Nephron (organoid): Measurements from ENCODE around the gene NIP7.
A peak's percentile ranks its signal among the peaks of the same experiment; 100 is the strongest.

Source experiments
- H3K27ac Mint-ChIP-seq, 3 experiments: 2 replicates each; pipeline ENCODE4 v1.8.0; 2020; ENCODE audit warnings: mixed read lengths in 3 of 3, mild to moderate bottlenecking in 2 of 3, moderate library complexity in 1 of 3
- H3K27me3 Mint-ChIP-seq: 2 replicates; pipeline ENCODE4 v1.8.0; 2021; ENCODE audit warnings: low read depth, mild to moderate bottlenecking, moderate library complexity, mixed read lengths
- H3K36me3 Mint-ChIP-seq: 2 replicates; pipeline ENCODE4 v1.8.0; 2020; ENCODE audit warnings: low read depth, mixed read lengths
- H3K4me1 Mint-ChIP-seq: 2 replicates; pipeline ENCODE4 v1.8.0; 2020; ENCODE audit warnings: mixed read lengths
- H3K4me3 Mint-ChIP-seq, 3 experiments: 2 replicates each; pipeline ENCODE4 v1.8.0; 2020; ENCODE audit warnings: mild to moderate bottlenecking in 3 of 3, mixed read lengths in 3 of 3, moderate library complexity in 2 of 3
- H3K9me3 Mint-ChIP-seq: 2 replicates; pipeline ENCODE4 v1.8.0; 2020; ENCODE audit warnings: mixed read lengths
- TF ChIP-seq, protein P1 (sequence below), 3 experiments: fragments of 200-600 bp; sonication (generic); IDR thresholded peaks; one replicate each; pipeline ENCODE4 v1.5.0; 2021; ENCODE audit warnings: antibody characterized with exemption in 3 of 3; ENCODE audit not compliant: unreplicated experiment in 3 of 3

NIP7 gene

DNA sequence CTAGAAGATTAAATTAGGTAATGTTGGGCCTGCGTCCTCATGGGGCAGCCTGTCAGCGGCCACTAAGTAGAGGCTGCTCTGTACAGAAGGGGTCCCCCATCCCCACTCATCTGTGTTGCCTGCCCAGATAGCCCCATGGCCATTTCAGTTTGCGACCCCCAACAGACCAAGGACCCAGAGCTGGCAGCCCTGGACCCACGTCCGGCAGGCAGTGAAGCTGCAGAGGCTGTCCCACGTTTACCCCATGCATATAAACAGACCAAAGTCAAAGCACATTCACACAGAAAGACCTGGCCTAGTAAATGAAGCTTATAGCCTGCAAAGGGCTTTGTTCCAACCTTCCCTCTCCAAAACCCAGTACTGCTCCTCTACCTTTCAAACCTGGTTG lies 13.8 kb upstream of the NIP7 start:
- H3K27ac Mint-ChIP-seq = peak overlapping the region in 2 of 3 experiments; percentile 62 to 92
- H3K4me1 Mint-ChIP-seq = peaks cover 25% of the 10 kb centered on the region
- no peaks in the 10 kb centered on the region for H3K27me3 Mint-ChIP-seq
- no peaks in the 10 kb centered on the region for H3K9me3 Mint-ChIP-seq
- peaks cover 49% of the 10 kb centered on the region for H3K36me3 Mint-ChIP-seq
- H3K4me3 Mint-ChIP-seq = peak overlapping the region in 1 of 3 experiments; percentile 29
- TF ChIP-seq, protein P1, sequence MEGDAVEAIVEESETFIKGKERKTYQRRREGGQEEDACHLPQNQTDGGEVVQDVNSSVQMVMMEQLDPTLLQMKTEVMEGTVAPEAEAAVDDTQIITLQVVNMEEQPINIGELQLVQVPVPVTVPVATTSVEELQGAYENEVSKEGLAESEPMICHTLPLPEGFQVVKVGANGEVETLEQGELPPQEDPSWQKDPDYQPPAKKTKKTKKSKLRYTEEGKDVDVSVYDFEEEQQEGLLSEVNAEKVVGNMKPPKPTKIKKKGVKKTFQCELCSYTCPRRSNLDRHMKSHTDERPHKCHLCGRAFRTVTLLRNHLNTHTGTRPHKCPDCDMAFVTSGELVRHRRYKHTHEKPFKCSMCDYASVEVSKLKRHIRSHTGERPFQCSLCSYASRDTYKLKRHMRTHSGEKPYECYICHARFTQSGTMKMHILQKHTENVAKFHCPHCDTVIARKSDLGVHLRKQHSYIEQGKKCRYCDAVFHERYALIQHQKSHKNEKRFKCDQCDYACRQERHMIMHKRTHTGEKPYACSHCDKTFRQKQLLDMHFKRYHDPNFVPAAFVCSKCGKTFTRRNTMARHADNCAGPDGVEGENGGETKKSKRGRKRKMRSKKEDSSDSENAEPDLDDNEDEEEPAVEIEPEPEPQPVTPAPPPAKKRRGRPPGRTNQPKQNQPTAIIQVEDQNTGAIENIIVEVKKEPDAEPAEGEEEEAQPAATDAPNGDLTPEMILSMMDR (IDR thresholded peaks at IDR 0.05; ENCODE audit: unreplicated experiment in 3 of 3) = no peak

DNA sequence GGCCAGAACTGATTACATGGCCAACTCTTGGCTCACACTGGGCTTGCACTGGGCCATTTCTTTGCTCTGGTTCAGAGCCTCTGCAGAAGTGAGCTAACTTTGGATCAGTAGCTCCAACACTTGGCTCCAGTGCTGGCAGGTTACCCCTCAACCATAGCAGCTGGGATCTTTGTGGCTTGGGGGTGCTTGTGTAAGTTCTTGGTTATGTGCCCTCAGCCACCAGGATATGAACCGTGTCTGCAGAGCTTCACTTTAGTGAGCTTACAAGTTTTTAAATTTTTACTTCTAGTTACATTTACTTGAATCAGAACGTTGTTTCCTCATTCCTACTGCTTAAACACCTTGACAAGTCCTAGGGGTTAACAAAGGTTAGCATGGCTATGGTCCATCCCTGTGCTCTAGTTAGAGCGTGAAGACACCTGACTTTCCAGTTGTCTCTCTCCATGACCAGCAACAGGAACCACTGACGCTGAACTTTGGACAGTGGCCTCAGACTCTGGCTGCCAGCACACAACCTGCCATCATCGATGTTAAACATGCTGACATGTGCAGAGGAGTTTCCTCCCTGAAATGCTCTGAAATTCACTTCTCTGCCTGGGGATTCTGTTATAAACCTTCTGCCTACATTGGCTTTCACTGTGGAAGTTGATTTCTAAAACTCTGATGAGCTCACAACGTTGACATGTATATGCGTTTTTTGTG lies 13.2 kb upstream of the NIP7 start:
- peaks cover 25% of the 10 kb centered on the region for H3K4me1 Mint-ChIP-seq
- no peaks in the 10 kb centered on the region for H3K27me3 Mint-ChIP-seq
- TF ChIP-seq, protein P1 (IDR thresholded peaks at IDR 0.05; ENCODE audit: unreplicated experiment in 3 of 3) = no peak
- H3K27ac Mint-ChIP-seq = peak overlapping the region; percentile 62 to 92 (median 79)
- no peaks in the 10 kb centered on the region for H3K9me3 Mint-ChIP-seq
- peaks cover 45% of the 10 kb centered on the region for H3K36me3 Mint-ChIP-seq
- peak overlapping the region; percentile 36 to 56 (median 41) for H3K4me3 Mint-ChIP-seq

DNA sequence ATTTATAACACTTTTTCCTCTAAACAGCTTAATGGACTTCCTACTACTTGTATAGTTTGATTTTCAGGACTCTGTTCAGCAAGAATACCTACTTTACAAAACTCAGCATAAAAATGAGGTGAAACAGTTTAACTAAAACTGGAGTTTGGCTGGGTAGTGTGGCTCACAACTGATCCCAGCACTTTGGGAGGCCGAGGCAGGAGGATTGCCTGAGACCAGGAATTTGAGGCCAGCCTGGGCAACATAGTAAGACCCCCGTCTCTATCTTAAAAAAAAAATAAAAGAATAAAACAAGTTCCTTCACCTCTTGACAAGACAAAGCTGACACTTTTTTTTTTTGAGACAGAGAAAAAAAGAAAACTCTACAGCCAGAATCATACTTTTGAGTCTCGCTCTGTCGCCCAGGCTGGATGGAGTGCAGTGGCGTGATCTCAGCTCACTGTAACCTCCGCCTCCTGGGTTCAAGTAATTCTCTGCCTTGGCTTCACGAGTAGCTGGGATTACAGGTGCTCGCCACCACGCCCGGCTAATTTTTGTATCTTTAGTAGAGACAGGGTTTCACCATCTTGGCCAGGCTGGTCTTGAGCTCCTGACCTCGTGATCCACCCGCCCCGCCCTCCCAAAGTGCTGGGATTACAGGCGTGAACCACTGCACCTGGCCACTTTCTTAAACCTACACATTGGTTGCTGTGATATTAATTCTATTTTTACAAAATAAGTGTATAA lies 11.8 kb upstream of the NIP7 start:
- Mint-ChIP-seq H3K4me3 (peak overlapping the region; percentile 82 to 86 (median 85)), H3K36me3 (peaks cover 39% of the 10 kb centered on the region), H3K27me3 (no peaks in the 10 kb centered on the region), H3K9me3 (no peaks in the 10 kb centered on the region), H3K27ac (no peak overlapping the region), H3K4me1 (peaks cover 29% of the 10 kb centered on the region)
- TF ChIP-seq, protein P1 (IDR thresholded peaks at IDR 0.05; ENCODE audit: unreplicated experiment in 3 of 3) = no peak

DNA sequence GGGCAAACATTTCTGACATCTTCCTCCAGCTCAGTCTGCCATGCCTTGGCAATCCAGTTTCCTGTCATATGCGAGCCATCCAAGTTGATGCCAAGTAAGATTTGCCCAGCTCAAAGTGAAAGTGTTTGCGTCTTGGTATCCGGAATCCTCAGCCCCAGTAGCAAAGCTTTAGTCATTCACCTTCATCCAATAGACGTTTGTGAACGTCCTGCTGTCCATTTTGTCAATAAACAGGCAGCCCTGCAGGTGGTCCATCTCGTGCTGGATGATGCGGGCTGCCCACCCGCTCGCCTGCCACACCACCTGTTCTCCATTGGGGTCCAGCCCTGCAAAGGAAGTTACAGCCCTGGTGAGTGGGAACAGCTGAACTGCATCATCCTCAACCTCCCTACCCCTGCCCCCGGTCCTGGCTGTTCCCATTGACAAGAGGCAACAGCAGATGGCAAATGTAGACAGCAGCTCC lies 10.7 kb upstream of the NIP7 start:
- TF ChIP-seq, protein P1 (IDR thresholded peaks at IDR 0.05; ENCODE audit: unreplicated experiment in 3 of 3) = no peak
- H3K36me3 Mint-ChIP-seq = peaks cover 47% of the 10 kb centered on the region

DNA sequence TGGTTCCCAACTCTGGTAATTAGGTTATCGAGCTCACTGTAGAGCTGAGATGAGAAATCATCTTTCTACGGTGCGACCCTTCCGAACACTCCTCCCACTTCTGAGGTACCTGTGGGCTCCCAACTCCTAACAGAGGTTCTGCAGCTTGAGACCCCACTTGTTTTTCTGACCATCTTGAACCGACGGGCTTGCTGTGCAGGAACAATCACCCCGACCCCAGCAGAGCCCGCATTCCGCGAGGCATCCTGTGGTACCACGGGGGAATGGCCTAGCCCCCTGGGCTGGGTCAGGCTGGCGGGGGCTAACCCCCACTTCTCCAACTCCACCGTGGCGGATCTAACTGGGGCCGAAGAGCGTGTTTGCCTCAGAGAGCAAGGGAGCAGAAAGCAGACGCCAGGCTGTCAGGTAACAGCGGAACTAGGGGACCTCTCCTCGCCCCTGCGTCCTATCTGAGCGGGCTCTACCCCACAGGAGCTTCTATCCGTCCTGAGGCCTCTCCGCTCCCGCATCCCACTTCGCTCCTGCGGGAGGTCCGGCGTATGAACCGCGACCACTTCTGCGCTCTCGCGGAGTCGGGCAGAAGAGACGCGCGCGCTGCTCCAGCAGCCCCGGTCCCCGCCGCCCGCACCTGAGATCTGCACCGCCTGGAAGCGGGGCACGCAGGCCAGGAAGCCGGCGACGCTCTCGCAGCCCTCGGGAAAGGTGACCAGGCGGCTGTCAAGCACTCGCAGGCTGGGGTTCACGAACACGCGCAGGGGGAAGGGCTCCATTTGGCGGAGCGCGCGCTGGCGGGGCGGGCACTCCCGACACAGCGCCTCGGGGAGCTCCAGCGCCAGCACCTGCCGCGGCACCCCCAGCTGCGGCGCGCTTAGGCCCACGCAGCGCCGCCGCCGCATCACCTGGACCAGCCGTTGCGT lies 9.9 kb upstream of the NIP7 start:
- peak overlapping the region; percentile 17 to 78 (median 76) for H3K27ac Mint-ChIP-seq
- H3K9me3 Mint-ChIP-seq = no peaks in the 10 kb centered on the region
- H3K4me1 Mint-ChIP-seq = peaks cover 31% of the 10 kb centered on the region
- peaks cover 53% of the 10 kb centered on the region for H3K36me3 Mint-ChIP-seq
- H3K4me3 Mint-ChIP-seq = peak overlapping the region; percentile 82 to 86 (median 85)
- no peaks in the 10 kb centered on the region for H3K27me3 Mint-ChIP-seq
- TF ChIP-seq, protein P1 (IDR thresholded peaks at IDR 0.05; ENCODE audit: unreplicated experiment in 3 of 3) = no peak

More for the DNA sequence above, 10.7 kb upstream of the NIP7 start:
- H3K27me3 Mint-ChIP-seq = no peaks in the 10 kb centered on the region
- peak overlapping the region; percentile 82 to 86 (median 85) for H3K4me3 Mint-ChIP-seq
- H3K4me1 Mint-ChIP-seq = peaks cover 31% of the 10 kb centered on the region
- no peaks in the 10 kb centered on the region for H3K9me3 Mint-ChIP-seq
- H3K27ac Mint-ChIP-seq = peak overlapping the region; percentile 17 to 78 (median 76)
